ENCODE results near the gene LARGE1.

DNA sequence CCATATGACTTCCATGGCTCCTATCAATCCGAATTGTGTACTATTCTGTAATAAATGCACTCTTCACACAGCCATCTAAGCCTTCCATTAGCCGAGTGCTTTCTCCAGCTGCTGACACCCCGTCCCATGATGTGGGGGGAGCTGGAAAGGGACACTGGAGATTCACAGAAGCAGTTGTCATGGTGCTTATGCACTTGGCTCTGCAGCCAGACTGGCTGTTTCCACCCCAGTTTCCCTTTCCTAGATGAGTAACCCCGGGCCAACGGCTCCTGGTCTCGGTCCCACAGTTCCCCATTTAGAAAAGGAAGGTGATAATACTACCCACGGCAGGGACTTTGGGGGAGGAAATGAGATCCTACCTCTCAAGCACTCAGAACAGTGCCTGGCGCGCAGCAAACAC lies 617.2 kb downstream of the LARGE1 start:
- TF ChIP-seq CTCF (IDR thresholded peaks at IDR 0.05; ENCODE audit: insufficient read depth, low read length, poor library complexity, severe bottlenecking) (no peak), EZH2phosphoT487 (conservative IDR thresholded peaks at IDR 0.05; ENCODE audit: low read length) (no peak)

Data from SU-DHL-6 (cell line).